ENCODE results near the gene ERP27. TPM values are rescaled to one million over a fixed set of nuclear protein-coding genes. Genes with fewer than 3 reads are reported as not detected.

Gene ERP27
- polyA plus RNA-seq, 1 donor (not counting 4 experiments of a cell fraction or from before 2014, with no cell fraction given) = 0.18 TPM

DNA sequence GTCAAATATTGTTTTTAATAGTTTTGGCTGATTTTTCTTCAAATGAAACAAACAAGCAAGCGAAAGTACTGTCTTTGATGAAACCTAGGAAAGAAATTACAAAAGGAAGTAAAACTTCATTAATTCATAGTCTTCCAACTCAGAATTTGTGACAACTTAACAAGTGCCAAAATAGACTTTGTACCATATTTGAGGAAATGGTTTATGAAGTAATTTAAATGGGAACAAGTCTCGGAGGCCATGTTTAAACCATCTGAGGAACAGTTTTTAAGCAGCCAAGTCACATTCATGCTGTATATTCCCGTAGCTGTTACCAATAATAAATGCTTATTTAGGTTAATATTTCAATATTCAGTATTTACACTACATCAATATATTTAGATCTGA, 23.8 kb upstream of the ERP27 start:
- peak overlapping the region; percentile 64 for H2AFZ ChIP-seq (ENCODE audit: control insufficient read depth, low read length)
- H3K27ac ChIP-seq (ENCODE audit: control insufficient read depth, insufficient read depth, low read length) = peak overlapping the region; percentile 88
- H4K20me1 ChIP-seq (ENCODE audit: control insufficient read depth, extremely low read depth, insufficient read depth, low read length) = no peaks in the 10 kb centered on the region
- TF ChIP-seq, protein P1, sequence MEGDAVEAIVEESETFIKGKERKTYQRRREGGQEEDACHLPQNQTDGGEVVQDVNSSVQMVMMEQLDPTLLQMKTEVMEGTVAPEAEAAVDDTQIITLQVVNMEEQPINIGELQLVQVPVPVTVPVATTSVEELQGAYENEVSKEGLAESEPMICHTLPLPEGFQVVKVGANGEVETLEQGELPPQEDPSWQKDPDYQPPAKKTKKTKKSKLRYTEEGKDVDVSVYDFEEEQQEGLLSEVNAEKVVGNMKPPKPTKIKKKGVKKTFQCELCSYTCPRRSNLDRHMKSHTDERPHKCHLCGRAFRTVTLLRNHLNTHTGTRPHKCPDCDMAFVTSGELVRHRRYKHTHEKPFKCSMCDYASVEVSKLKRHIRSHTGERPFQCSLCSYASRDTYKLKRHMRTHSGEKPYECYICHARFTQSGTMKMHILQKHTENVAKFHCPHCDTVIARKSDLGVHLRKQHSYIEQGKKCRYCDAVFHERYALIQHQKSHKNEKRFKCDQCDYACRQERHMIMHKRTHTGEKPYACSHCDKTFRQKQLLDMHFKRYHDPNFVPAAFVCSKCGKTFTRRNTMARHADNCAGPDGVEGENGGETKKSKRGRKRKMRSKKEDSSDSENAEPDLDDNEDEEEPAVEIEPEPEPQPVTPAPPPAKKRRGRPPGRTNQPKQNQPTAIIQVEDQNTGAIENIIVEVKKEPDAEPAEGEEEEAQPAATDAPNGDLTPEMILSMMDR (optimal IDR thresholded peaks at IDR 0.05 in 1 of 3, IDR thresholded peaks at IDR 0.05 in 1 of 3, conservative IDR thresholded peaks at IDR 0.05 in 1 of 3; ENCODE audit: extremely low read depth in 1 of 3, insufficient read depth in 2 of 3, low read length in 3 of 3) = no peak
- no peak for TF ChIP-seq EZH2 (IDR thresholded peaks at IDR 0.05; ENCODE audit: low read length)
- dilution Hi-C loops (cut with MboI; ENCODE audit: extremely low pct_ligation_motif_present, low sequenced_read_pairs) = no loop called here
- H3K4me2 ChIP-seq (ENCODE audit: control insufficient read depth, extremely low read depth, insufficient read depth, low read depth, low read length) = peak overlapping the region; percentile 89
- no peak for FAIRE-seq
- peaks cover 22% of the 10 kb centered on the region for H3K4me1 ChIP-seq (ENCODE audit: control insufficient read depth, extremely low read depth, insufficient read depth, low read length)
- no peaks in the 10 kb centered on the region for H3K27me3 ChIP-seq (ENCODE audit: control insufficient read depth, extremely low read depth, insufficient read depth, low read length)
- DNase-seq (ENCODE audit: low read depth, low spot score) = no peak
- no peaks in the 10 kb centered on the region for H3K36me3 ChIP-seq (ENCODE audit: control insufficient read depth in 2 of 2, extremely low read depth in 1 of 2, insufficient read depth in 2 of 2, low read length in 2 of 2)
- peaks cover 19% of the 10 kb centered on the region for H3K79me2 ChIP-seq (ENCODE audit: control insufficient read depth, insufficient read depth, low read length)
- H3K4me3 ChIP-seq (ENCODE audit: control insufficient read depth in 2 of 3, extremely low read depth in 1 of 3, insufficient read depth in 2 of 3, low read depth in 1 of 3, low read length in 3 of 3) = peak overlapping the region in 2 of 3 experiments; percentile 79 to 83
- H3K9ac ChIP-seq (ENCODE audit: control insufficient read depth, extremely low read depth, insufficient read depth, low read length) = peak overlapping the region; percentile 80
- no peaks in the 10 kb centered on the region for H3K9me1 ChIP-seq (ENCODE audit: control insufficient read depth, extremely low read depth, insufficient read depth, low read length)
- H3K9me3 ChIP-seq (ENCODE audit: control insufficient read depth, low read depth, low read length) = no peaks in the 10 kb centered on the region

DNA sequence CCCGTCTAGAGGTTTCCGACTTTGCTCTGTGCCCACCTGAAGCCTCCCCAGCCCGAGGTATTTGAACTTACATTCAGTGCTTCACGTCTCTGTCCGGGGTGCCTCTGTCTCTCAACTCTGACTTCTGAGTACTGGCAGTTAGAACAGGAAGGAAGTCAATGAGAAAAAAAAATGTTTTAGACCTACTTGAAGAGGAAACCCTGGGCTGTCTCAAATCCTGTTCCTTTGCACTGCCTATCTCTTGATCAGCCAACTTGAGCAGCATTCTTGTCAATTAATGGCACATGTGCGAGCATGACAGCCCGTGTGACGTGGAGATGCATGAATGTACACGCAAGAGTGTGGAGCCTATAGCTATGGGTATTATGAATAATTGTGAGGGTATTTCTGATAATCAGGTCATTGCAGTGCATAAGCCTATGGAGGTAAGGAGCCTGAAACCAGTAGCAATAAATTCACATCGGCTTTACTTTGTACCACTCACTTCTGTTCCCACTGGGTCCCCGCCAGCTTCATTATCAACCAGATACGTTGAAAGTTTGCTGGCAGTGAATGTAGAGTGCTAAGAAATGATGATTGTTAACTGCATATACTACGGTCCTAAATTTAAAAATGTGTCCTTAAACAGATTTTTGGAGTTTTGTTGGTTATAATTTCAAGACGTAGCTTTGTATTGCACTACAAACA, 23.3 kb upstream of the ERP27 start, which contains the start of gene ARHGDIB:
Gene ARHGDIB (minus strand): TSS at position 136 of the 687 bp plus-strand sequence. CDS start 10,889 bp downstream, outside the sequence.
- Histone ChIP-seq H3K79me2 (ENCODE audit: control insufficient read depth, insufficient read depth, low read length) (peaks cover 19% of the 10 kb centered on the region), H3K4me2 (ENCODE audit: control insufficient read depth, extremely low read depth, insufficient read depth, low read depth, low read length) (peak within 1 kb of the TSS; percentile 89), H3K4me1 (ENCODE audit: control insufficient read depth, extremely low read depth, insufficient read depth, low read length) (peaks cover 22% of the 10 kb centered on the region), H3K27ac (ENCODE audit: control insufficient read depth, insufficient read depth, low read length) (peak within 1 kb of the TSS; percentile 88), H3K4me3 (ENCODE audit: control insufficient read depth in 2 of 3, extremely low read depth in 1 of 3, insufficient read depth in 2 of 3, low read depth in 1 of 3, low read length in 3 of 3) (peak within 1 kb of the TSS; percentile 41 to 83 (median 79)), H3K9me3 (ENCODE audit: control insufficient read depth, low read depth, low read length) (no peaks in the 10 kb centered on the region), H3K36me3 (ENCODE audit: control insufficient read depth in 2 of 2, extremely low read depth in 1 of 2, insufficient read depth in 2 of 2, low read length in 2 of 2) (no peaks in the 10 kb centered on the region), H2AFZ (ENCODE audit: control insufficient read depth, low read length) (peak within 1 kb of the TSS; percentile 64), H3K27me3 (ENCODE audit: control insufficient read depth, extremely low read depth, insufficient read depth, low read length) (no peaks in the 10 kb centered on the region), H4K20me1 (ENCODE audit: control insufficient read depth, extremely low read depth, insufficient read depth, low read length) (no peaks in the 10 kb centered on the region), H3K9ac (ENCODE audit: control insufficient read depth, extremely low read depth, insufficient read depth, low read length) (peak within 1 kb of the TSS; percentile 80), H3K9me1 (ENCODE audit: control insufficient read depth, extremely low read depth, insufficient read depth, low read length) (no peaks in the 10 kb centered on the region)
- FAIRE-seq = peak; percentile 97
- dilution Hi-C loops (cut with MboI; ENCODE audit: extremely low pct_ligation_motif_present, low sequenced_read_pairs) = no loop called here
- peak; percentile 88 for DNase-seq (ENCODE audit: low read depth, low spot score)
- TF ChIP-seq EZH2 (IDR thresholded peaks at IDR 0.05; ENCODE audit: low read length) = no peak
- TF ChIP-seq, protein P1 (optimal IDR thresholded peaks at IDR 0.05 in 1 of 3, IDR thresholded peaks at IDR 0.05 in 1 of 3, conservative IDR thresholded peaks at IDR 0.05 in 1 of 3; ENCODE audit: extremely low read depth in 1 of 3, insufficient read depth in 2 of 3, low read length in 3 of 3) = no peak

Measured in keratinocyte (primary cell).